ENCODE data around the gene ZFHX2. TPM values are rescaled to one million over a fixed set of nuclear protein-coding genes. Genes with fewer than 3 reads are reported as not detected.

ZFHX2 gene
- total and polyA plus RNA-seq, 2 of the 13 experiments (the other 11 are each of a cell fraction or from before 2014, with no cell fraction given): 0.17 to 0.44 TPM

GRCh38 chr14:23588884-23589598 lies 37.5 kb upstream of the ZFHX2 start (continued):
- TF ChIP-seq SIX4 (CRISPR knock-in tag; IDR thresholded peaks at IDR 0.05): peak; percentile 75; the same call in 1 of the 2 replicates
- peak; percentile 95; the same call in 1 of the 2 replicates for TF ChIP-seq TOE1 (CRISPR knock-in tag; IDR thresholded peaks at IDR 0.05)
- TF ChIP-seq ZNF24 (IDR thresholded peaks at IDR 0.05): peak; percentile 76; the same call in 1 of the 2 replicates
- TF ChIP-seq ZNF552 (CRISPR knock-in tag; IDR thresholded peaks at IDR 0.05; ENCODE audit: borderline replicate concordance): peak; percentile 91
- TF ChIP-seq SP5 (CRISPR knock-in tag; IDR thresholded peaks at IDR 0.05; ENCODE audit: borderline replicate concordance, low read depth): peak; percentile 76
- peak; percentile 99 for TF ChIP-seq KDM3A (CRISPR knock-in tag; IDR thresholded peaks at IDR 0.05; ENCODE audit: low read depth)
- peak; percentile 93 for TF ChIP-seq HNRNPH1 (optimal IDR thresholded peaks at IDR 0.05; ENCODE audit: low read depth, low read length)
- TF ChIP-seq MLLT10 (CRISPR knock-in tag; IDR thresholded peaks at IDR 0.05): no peak
- peak; percentile 88; the same call in 1 of the 2 replicates for TF ChIP-seq MYPOP (CRISPR knock-in tag; IDR thresholded peaks at IDR 0.05)
- TF ChIP-seq ZBTB4 (CRISPR knock-in tag; IDR thresholded peaks at IDR 0.05; ENCODE audit: borderline replicate concordance): peak; percentile 94; the same call in 1 of the 2 replicates
- TF ChIP-seq MEIS1 (CRISPR knock-in tag; IDR thresholded peaks at IDR 0.05; ENCODE audit: borderline replicate concordance): peak; percentile 99
- TF ChIP-seq ZNF232 (CRISPR knock-in tag; IDR thresholded peaks at IDR 0.05; ENCODE audit: borderline replicate concordance): peak; percentile 73; the same call in 1 of the 2 replicates
- TF ChIP-seq POLR2AphosphoS2 (IDR thresholded peaks at IDR 0.05; ENCODE audit: low read depth, low read length): no peak
- no peak for TF ChIP-seq ZC3H4 (CRISPR knock-in tag; IDR thresholded peaks at IDR 0.05; ENCODE audit: borderline replicate concordance)
- TF ChIP-seq SRY (CRISPR knock-in tag; IDR thresholded peaks at IDR 0.05): peak; percentile 96; the same call in 1 of the 2 replicates
- peak; percentile 94 for TF ChIP-seq ZFP90 (CRISPR knock-in tag; IDR thresholded peaks at IDR 0.05; ENCODE audit: borderline replicate concordance)
- TF ChIP-seq ZNF878 (CRISPR knock-in tag; IDR thresholded peaks at IDR 0.05): peak; percentile 83
- peak; percentile 89 for TF ChIP-seq SOX5 (CRISPR knock-in tag; IDR thresholded peaks at IDR 0.05; ENCODE audit: borderline replicate concordance)
- TF ChIP-seq KMT2A (CRISPR knock-in tag; IDR thresholded peaks at IDR 0.05): peak; percentile 86
- TF ChIP-seq MAFF (IDR thresholded peaks at IDR 0.05; ENCODE audit: low read depth, low read length): peak; percentile 25; the same call in 1 of the 2 replicates
- no peak for TF ChIP-seq POLR2AphosphoS5 (IDR thresholded peaks at IDR 0.05; ENCODE audit: low read depth, low read length)
- TF ChIP-seq ZBED4 (CRISPR knock-in tag; IDR thresholded peaks at IDR 0.05; ENCODE audit: borderline replicate concordance): peak; percentile 86; the same call in 1 of the 2 replicates
- peak; percentile 98 for TF ChIP-seq ELF3 (CRISPR knock-in tag; IDR thresholded peaks at IDR 0.05)

Data from HepG2 (cell line).